ENCODE results near the gene TNS3. TPM values are rescaled to one million over a fixed set of nuclear protein-coding genes. Genes with fewer than 3 reads are reported as not detected.

Gene TNS3
- total and polyA plus RNA-seq, 2 donors (not counting 3 experiments of a cell fraction or from before 2014, with no cell fraction given) = 10.4 to 45.1 TPM

GRCh38 chr7:47239034-47239433 lies 342.9 kb downstream of the TNS3 start:
- Histone ChIP-seq H3K9me1 (replicated peaks; ENCODE audit: control insufficient read depth, extremely low read depth, insufficient read depth, low read length) (no peaks in the 10 kb centered on the region), H3K4me3 (replicated peaks in 1 of 3; ENCODE audit: insufficient read depth in 1 of 3, low read depth in 1 of 3, low read length in 3 of 3) (no peak overlapping the region), H3K4me1 (ENCODE audit: control insufficient read depth, extremely low read depth, insufficient read depth, low read length) (no peaks in the 10 kb centered on the region), H2AFZ (ENCODE audit: low read depth, low read length) (no peak overlapping the region), H3K9me3 (replicated peaks; ENCODE audit: control insufficient read depth, insufficient read depth, low read length) (no peaks in the 10 kb centered on the region), H4K20me1 (replicated peaks; ENCODE audit: control insufficient read depth, extremely low read depth, insufficient read depth, low read length) (no peaks in the 10 kb centered on the region), H3K9ac (replicated peaks; ENCODE audit: extremely low read depth, insufficient read depth, low read length) (no peak overlapping the region), H3K4me2 (ENCODE audit: insufficient read depth, low read length) (no peak overlapping the region), H3K27me3 (ENCODE audit: control insufficient read depth in 2 of 2, insufficient read depth in 2 of 2, low read length in 2 of 2) (peaks cover 5 to 9% of the 10 kb centered on the region in 2 experiments), H3K79me2 (ENCODE audit: control insufficient read depth, insufficient read depth, low read length) (no peaks in the 10 kb centered on the region), H3K36me3 (ENCODE audit: control insufficient read depth in 2 of 2, extremely low read depth in 1 of 2, insufficient read depth in 2 of 2, low read length in 2 of 2) (no peaks in the 10 kb centered on the region), H3K27ac (ENCODE audit: insufficient read depth, low read depth, low read length) (no peak overlapping the region)
- FAIRE-seq (no peak), DNase-seq (ENCODE audit: low read depth, low spot score) (no peak)
- dilution Hi-C loops (cut with MboI; ENCODE audit: extremely low pct_ligation_motif_present, low sequenced_read_pairs) (no loop called here), intact Hi-C loops (cut with micrococcal nuclease) (no loop called here)
- no TSS peak for BruUV-seq (replicated peaks)
- ChIA-PET POLR2A (no interaction called here), CTCF (interaction anchor here (0.7 to 1.4 kb wide), 2 partner anchors 27 to 1316 kb away, joined by 3 to 5 read pairs; no protein-coding TSS in a partner anchor)
- TF ChIP-seq MYC (IDR thresholded peaks at IDR 0.05; ENCODE audit: low read depth, low read length) = no peak
- TF ChIP-seq CTCF (IDR thresholded peaks at IDR 0.05; ENCODE audit: extremely low read depth in 1 of 2, insufficient read depth in 1 of 2, low read depth in 1 of 2, low read length in 2 of 2) = no peak
- no peak for TF ChIP-seq FOS (IDR thresholded peaks at IDR 0.05; ENCODE audit: borderline replicate concordance, insufficient read depth, low read length)
- no peak for TF ChIP-seq JUN (IDR thresholded peaks at IDR 0.05; ENCODE audit: borderline replicate concordance, insufficient read depth, insufficient read length, low read depth)
- TF ChIP-seq EZH2 (IDR thresholded peaks at IDR 0.05; ENCODE audit: borderline replicate concordance, low read depth, low read length, severe bottlenecking) = no peak
- TF ChIP-seq POLR2A (IDR thresholded peaks at IDR 0.05; ENCODE audit: low read depth, low read length) = no peak
- no peak for TF ChIP-seq MAX (IDR thresholded peaks at IDR 0.05; ENCODE audit: insufficient read depth, insufficient read length)
- no peak for TF ChIP-seq POLR2AphosphoS5 (IDR thresholded peaks at IDR 0.05; ENCODE audit: insufficient read depth, low read depth, low read length)
- no peak for TF ChIP-seq GATA2 (IDR thresholded peaks at IDR 0.05; ENCODE audit: insufficient read depth, insufficient read length, low read depth, low read length)

All from endothelial cell of umbilical vein (primary cell).